ENCODE results near the gene RASA3. TPM values are rescaled to one million over a fixed set of nuclear protein-coding genes. Genes with fewer than 3 reads are reported as not detected.
"Not testable (repeated sequence)": the region's sequence is repeated elsewhere in the genome, so short reads cannot be mapped to it uniquely, and the experiment has no call there.

Gene RASA3
- total RNA-seq, 1 experiment from 2014 or later: 18.6 TPM

GRCh38 chr13:114020134-114020533 lies 112.3 kb downstream of the RASA3 start:
- CTCF ChIA-PET; H3K4me1 ChIP-seq (ENCODE audit: control insufficient read depth in 1 of 2, insufficient read depth in 2 of 2, low read length in 2 of 2); H3K4me2 ChIP-seq (ENCODE audit: low read length); H3K27ac ChIP-seq (ENCODE audit: low read depth, low read length); H3K9ac ChIP-seq (ENCODE audit: low read length); H3K36me3 ChIP-seq (ENCODE audit: control insufficient read depth in 1 of 2, insufficient read depth in 2 of 2, low read length in 2 of 2); intact Hi-C loops (cut with micrococcal nuclease); H2AFZ ChIP-seq (ENCODE audit: low read depth, low read length, poor library complexity, severe bottlenecking); H4K20me1 ChIP-seq (ENCODE audit: insufficient read depth); H3K27me3 ChIP-seq (ENCODE audit: insufficient read depth, low read length); POLR2A ChIA-PET; ATAC-seq; DNase-seq (ENCODE audit: low read depth, low spot score); H3K9me3 ChIP-seq (ENCODE audit: control insufficient read depth in 1 of 2, insufficient read depth in 1 of 2, low read depth in 1 of 2, low read length in 2 of 2); H3K9me2 ChIP-seq (ENCODE audit: insufficient read depth); BruUV-seq (replicated peaks); H3K79me2 ChIP-seq (ENCODE audit: insufficient read depth, low read length); H3K4me3 ChIP-seq (replicated peaks in 1 of 2; ENCODE audit: low read depth in 1 of 2, low read length in 2 of 2); RAD21 ChIA-PET (ENCODE audit: low non-redundant PET in 1 of 2, low total read pairs in 2 of 2, uncharacterized antibody in 2 of 2, unreplicated experiment in 2 of 2): not testable (repeated sequence)

DNA sequence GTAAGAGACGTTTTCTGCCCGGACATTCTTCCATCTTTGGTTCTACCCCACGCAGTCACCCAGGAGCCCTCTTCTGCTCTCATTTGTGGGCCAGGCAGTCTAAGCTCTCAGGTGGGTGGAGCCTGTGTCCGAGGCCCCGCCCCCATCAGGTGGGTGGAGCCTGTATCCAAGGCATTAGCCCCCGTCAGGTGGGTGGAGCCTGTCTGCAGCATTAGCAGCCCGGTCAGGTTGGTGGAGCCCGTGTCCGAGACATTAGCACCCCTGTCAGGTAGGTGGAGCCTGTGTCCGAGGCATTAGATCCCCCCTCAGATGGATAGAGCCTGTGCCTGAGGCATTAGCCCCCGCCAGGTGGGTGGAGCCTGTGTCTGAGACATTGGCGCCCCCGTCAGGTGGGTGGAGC lies 113.1 kb downstream of the RASA3 start:
- no peaks in the 10 kb centered on the region for H4K20me1 ChIP-seq (ENCODE audit: insufficient read depth)
- H3K4me1 ChIP-seq (ENCODE audit: control insufficient read depth in 1 of 2, insufficient read depth in 2 of 2, low read length in 2 of 2): peaks cover 0 to 5% of the 10 kb centered on the region in 2 experiments; a peak in 2 of 4 replicates
- intact Hi-C loops (cut with micrococcal nuclease): no loop called here
- ATAC-seq (peak; percentile 79), DNase-seq (ENCODE audit: low read depth, low spot score) (peak; percentile 8)
- CTCF ChIA-PET: no interaction called here
- H3K9ac ChIP-seq (ENCODE audit: low read length): no peak overlapping the region
- no peak overlapping the region for H2AFZ ChIP-seq (ENCODE audit: low read depth, low read length, poor library complexity, severe bottlenecking)
- POLR2A ChIA-PET: no interaction called here
- TF ChIP-seq SIN3A (IDR thresholded peaks at IDR 0.05; ENCODE audit: low read depth): no peak
- TF ChIP-seq CEBPB (IDR thresholded peaks at IDR 0.05; ENCODE audit: low read depth): no peak
- no peak for TF ChIP-seq SRF (IDR thresholded peaks at IDR 0.05; ENCODE audit: low read depth)
- no peak for TF ChIP-seq YY1 (IDR thresholded peaks at IDR 0.05; ENCODE audit: extremely low read depth, insufficient replicate concordance, low read depth, low read length)
- no peak for TF ChIP-seq EGR1 (IDR thresholded peaks at IDR 0.05; ENCODE audit: low read depth)
- TF ChIP-seq EZH2phosphoT487 (IDR thresholded peaks at IDR 0.05; ENCODE audit: borderline replicate concordance): no peak
- TF ChIP-seq TCF7L2 (IDR thresholded peaks at IDR 0.05; ENCODE audit: borderline replicate concordance, extremely low read depth, insufficient read depth, insufficient read length): no peak
- H3K27ac ChIP-seq (ENCODE audit: low read depth, low read length): no peak overlapping the region
- no peak overlapping the region for H3K4me2 ChIP-seq (ENCODE audit: low read length)
- H3K9me2 ChIP-seq (ENCODE audit: insufficient read depth): no peaks in the 10 kb centered on the region
- no peaks in the 10 kb centered on the region for H3K36me3 ChIP-seq (ENCODE audit: control insufficient read depth in 1 of 2, insufficient read depth in 2 of 2, low read length in 2 of 2)
- H3K4me3 ChIP-seq (replicated peaks in 1 of 2; ENCODE audit: low read depth in 1 of 2, low read length in 2 of 2): no peak overlapping the region
- no peaks in the 10 kb centered on the region for H3K27me3 ChIP-seq (ENCODE audit: insufficient read depth, low read length)
- no TSS peak for BruUV-seq (replicated peaks)
- RAD21 ChIA-PET (ENCODE audit: low non-redundant PET in 1 of 2, low total read pairs in 2 of 2, uncharacterized antibody in 2 of 2, unreplicated experiment in 2 of 2): no interaction called here
- no peaks in the 10 kb centered on the region for H3K79me2 ChIP-seq (ENCODE audit: insufficient read depth, low read length)
- H3K9me3 ChIP-seq (ENCODE audit: control insufficient read depth in 1 of 2, insufficient read depth in 1 of 2, low read depth in 1 of 2, low read length in 2 of 2): no peaks in the 10 kb centered on the region

Measured in HCT116 (cell line).